ENCODE data around the gene TRMT1.
A peak's percentile ranks its signal among the peaks of the same experiment; 100 is the strongest.
"Not testable (repeated sequence)": the region's sequence is repeated elsewhere in the genome, so short reads cannot be mapped to it uniquely, and the experiment has no call there.

The TRMT1 gene

DNA sequence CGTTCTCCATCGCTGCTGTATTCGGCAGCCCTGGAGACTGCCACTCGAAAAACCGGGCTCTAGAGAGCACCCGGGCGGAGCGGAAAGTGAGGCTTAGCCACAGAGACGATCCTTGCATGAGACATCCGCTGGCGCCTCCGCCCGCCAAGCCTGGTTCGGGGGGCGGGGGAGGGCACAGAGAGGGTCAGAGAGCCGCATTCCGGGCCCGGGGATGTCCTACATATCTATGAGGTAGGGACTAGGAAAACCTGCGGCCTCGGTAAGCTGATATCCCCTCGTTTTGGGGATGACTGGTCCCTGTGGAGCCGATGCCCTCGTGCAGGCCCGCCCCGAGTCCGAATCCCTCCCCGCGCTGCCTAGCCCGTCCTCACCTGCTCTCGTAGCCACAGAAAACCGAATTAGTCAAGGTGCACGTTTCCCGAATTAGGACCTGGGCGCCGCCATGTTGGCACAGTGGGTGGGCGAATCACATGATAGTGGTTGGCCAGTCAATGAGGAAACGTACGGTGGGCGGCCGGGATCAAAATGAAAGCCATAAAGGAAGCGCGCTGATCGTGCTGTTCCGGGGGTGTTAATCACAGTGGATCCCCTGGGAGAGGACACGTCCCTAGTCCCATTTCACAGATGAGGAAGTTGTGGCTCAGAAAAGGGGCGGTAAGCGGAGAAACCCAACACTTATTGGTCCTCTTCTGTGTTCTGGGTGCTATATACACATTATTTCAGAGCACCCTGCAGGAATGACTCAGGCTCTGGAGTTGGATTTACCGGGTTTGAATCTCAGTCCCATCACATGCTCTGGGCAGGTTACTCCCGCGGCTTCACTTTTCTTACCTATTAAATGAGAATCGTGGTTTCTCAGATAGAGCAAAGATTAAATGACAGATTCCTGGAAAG, at the start of gene TRMT1:
TRMT1 (minus strand) TSS at position 459 of the 894 bp plus-strand sequence; CDS start at position 118, 341 bp downstream.
- peak; percentile 90 for DNase-seq (ENCODE audit: extremely low spot score)
- ChIA-PET CTCF (no interaction called here), POLR2A (interaction anchor here (1.9 kb wide), 1 partner anchor 34 kb away, joined by 11 read pairs; the partner anchor contains the start of genes IER2 and STX10)
- TF ChIP-seq SP1 (IDR thresholded peaks at IDR 0.05) (no peak), LEF1 (IDR thresholded peaks at IDR 0.05; ENCODE audit: borderline replicate concordance) (no peak), FOXA1 (IDR thresholded peaks at IDR 0.05) (no peak), NFRKB (IDR thresholded peaks at IDR 0.05) (peak; percentile 72), FOXK2 (IDR thresholded peaks at IDR 0.05) (no peak), L3MBTL2 (conservative IDR thresholded peaks at IDR 0.05) (no peak), CTBP1 (IDR thresholded peaks at IDR 0.05; ENCODE audit: borderline replicate concordance) (0 out of 2 replicates have a peak, but pooled peaks have one; percentile 43), TARDBP (IDR thresholded peaks at IDR 0.05) (no peak), SUZ12 (IDR thresholded peaks at IDR 0.05) (no peak), ZNF384 (IDR thresholded peaks at IDR 0.05) (no peak), ARNT (IDR thresholded peaks at IDR 0.05) (no peak; the same call in 1 of the 2 replicates), BHLHE40 (IDR thresholded peaks at IDR 0.05; ENCODE audit: borderline replicate concordance) (no peak), ELF4 (IDR thresholded peaks at IDR 0.05) (peak; percentile 62), FOXM1 (IDR thresholded peaks at IDR 0.05; ENCODE audit: borderline replicate concordance) (peak; percentile 78; the same call in 1 of the 2 replicates), HDGF (IDR thresholded peaks at IDR 0.05; ENCODE audit: borderline replicate concordance) (no peak)
- TF ChIP-seq, protein P1, sequence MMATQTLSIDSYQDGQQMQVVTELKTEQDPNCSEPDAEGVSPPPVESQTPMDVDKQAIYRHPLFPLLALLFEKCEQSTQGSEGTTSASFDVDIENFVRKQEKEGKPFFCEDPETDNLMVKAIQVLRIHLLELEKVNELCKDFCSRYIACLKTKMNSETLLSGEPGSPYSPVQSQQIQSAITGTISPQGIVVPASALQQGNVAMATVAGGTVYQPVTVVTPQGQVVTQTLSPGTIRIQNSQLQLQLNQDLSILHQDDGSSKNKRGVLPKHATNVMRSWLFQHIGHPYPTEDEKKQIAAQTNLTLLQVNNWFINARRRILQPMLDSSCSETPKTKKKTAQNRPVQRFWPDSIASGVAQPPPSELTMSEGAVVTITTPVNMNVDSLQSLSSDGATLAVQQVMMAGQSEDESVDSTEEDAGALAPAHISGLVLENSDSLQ (IDR thresholded peaks at IDR 0.05), result peak; percentile 75

DNA sequence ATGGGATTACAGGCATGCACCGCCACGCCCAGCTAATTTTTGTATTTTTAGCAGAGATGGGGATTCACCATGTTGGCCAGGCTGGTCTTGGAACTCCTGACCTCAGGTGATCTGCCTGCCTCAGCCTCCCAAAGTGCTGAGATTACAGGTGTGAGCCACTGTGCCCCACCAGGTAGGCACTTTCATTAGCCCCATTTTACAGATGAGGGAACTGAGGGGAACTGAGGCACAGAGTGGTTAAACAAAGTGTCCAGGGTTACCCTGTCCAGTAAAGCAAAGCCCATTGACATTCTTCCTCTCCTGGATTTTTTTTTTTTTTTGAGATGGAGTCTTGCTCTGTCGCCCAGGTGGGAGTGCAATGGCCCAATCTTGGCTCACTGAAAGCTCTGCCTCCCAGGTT, 49.6 kb upstream of the TRMT1 start:
- CTCF ChIA-PET; DNase-seq (ENCODE audit: extremely low spot score); POLR2A ChIA-PET: not testable (repeated sequence)

DNA sequence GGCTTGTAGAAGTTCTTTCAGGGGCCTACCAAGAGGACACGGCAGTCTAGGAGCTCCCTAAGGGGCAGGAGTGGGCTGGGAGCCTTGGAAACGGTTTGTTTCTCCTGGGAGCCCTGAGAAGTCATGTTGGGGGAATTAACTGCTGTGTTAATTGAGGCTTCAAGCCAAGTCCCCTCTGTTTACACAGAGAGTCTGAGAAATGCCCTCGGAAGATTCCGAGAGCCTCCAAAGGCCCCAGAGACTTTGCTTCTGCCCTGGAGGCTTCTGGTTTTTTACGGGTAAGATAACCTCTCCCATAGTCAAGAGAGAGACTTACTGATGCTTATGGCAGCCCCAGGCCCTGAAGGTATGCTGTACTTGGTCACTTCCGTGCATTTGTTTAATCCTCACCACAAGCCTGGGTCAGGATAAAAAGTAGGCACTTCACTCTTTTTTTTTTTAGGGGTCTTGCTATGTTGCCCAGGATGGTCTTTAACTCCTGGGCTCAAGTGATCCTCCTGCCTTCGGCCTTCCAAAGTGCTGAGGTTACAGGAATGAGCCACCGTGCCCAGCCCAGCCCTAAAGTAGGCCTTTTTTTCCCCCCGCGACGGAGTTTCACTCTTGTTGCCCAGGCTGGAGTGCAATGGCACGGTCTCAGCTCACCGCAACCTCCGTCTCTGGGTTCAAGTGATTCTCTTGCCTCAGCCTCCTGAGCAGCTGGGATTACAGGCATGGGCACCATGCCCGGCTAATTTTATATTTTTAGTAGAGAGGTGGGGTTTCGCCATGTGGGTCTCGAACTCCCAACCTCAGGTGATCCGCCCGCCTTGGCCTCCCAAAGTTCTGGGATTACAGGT, 48.8 kb upstream of the TRMT1 start:
- CTCF ChIA-PET, result interaction anchor here (0.6 to 0.7 kb wide), 2 partner anchors 8 to 556 kb away, joined by 3 read pairs; no protein-coding TSS in a partner anchor
- DNase-seq (ENCODE audit: extremely low spot score), result no peak
- POLR2A ChIA-PET, result interaction anchor here (0.8 to 5.0 kb wide), 3 partner anchors 9 to 13 kb away, joined by 4 to 66 read pairs (median 4); no protein-coding TSS in a partner anchor
- TF ChIP-seq SUZ12 (IDR thresholded peaks at IDR 0.05) (no peak), BHLHE40 (IDR thresholded peaks at IDR 0.05; ENCODE audit: borderline replicate concordance) (no peak), ZNF384 (IDR thresholded peaks at IDR 0.05) (no peak), FOXK2 (IDR thresholded peaks at IDR 0.05) (no peak), ELF4 (IDR thresholded peaks at IDR 0.05) (no peak), SP1 (IDR thresholded peaks at IDR 0.05) (no peak), TARDBP (IDR thresholded peaks at IDR 0.05) (no peak), NFRKB (IDR thresholded peaks at IDR 0.05) (no peak), L3MBTL2 (conservative IDR thresholded peaks at IDR 0.05) (no peak), FOXA1 (IDR thresholded peaks at IDR 0.05) (no peak), ARNT (IDR thresholded peaks at IDR 0.05) (no peak), CTBP1 (IDR thresholded peaks at IDR 0.05; ENCODE audit: borderline replicate concordance) (no peak), FOXM1 (IDR thresholded peaks at IDR 0.05; ENCODE audit: borderline replicate concordance) (no peak), HDGF (IDR thresholded peaks at IDR 0.05; ENCODE audit: borderline replicate concordance) (no peak), LEF1 (IDR thresholded peaks at IDR 0.05; ENCODE audit: borderline replicate concordance) (no peak)
- TF ChIP-seq, protein P1 (IDR thresholded peaks at IDR 0.05), result no peak

DNA sequence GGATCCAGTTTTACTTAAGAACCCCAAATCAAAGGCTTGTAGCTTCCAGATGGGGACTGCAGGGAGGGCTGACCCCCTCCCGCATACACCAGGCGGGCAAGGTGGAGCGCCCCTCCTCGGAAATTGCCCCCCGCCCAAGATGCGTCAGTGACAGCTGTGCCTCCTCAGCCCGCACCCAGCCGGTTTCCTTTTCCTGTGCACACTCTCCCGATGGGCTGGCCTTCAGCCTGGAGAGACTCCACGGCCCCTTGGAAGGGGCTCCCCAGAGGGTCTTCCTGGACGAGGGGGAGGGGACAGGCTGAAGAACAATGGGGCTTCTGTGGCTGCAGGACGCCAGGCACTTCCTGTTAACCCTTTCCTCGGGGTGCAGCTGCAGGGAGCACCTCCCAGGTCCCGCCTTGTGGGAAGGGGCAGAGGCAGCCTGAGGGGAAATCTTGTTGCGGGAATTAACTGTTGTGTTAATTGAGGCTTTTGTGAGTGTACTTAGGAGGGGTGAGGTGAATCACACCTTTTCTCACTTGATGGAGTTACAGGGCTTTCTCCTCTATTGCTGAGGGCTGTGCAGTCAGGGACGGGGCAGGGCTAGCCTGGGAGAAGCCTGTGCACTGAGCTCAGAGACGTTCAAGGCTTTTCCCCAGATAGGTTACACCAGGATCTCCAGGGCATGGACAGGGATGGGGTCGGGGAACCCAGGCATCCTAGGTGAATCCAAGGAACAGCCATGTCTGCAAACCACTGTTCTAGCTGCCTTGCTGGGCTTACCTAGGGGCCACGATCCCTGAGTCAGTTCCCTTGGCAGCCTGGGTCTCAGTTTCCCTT, 48.0 kb upstream of the TRMT1 start:
- DNase-seq (ENCODE audit: extremely low spot score), result peak; percentile 7
- CTCF ChIA-PET, result interaction anchor here (0.6 to 0.7 kb wide), 2 partner anchors 9 to 557 kb away, joined by 3 read pairs; no protein-coding TSS in a partner anchor
- POLR2A ChIA-PET, result interaction anchor here (0.8 to 5.0 kb wide), 6 partner anchors 8 to 47 kb away, joined by 3 to 66 read pairs (median 6); partner anchors contain the start of gene NACC1
- TF ChIP-seq BHLHE40 (IDR thresholded peaks at IDR 0.05; ENCODE audit: borderline replicate concordance), result no peak
- no peak for TF ChIP-seq FOXK2 (IDR thresholded peaks at IDR 0.05)
- no peak for TF ChIP-seq LEF1 (IDR thresholded peaks at IDR 0.05; ENCODE audit: borderline replicate concordance)
- peak; percentile 53 for TF ChIP-seq ELF4 (IDR thresholded peaks at IDR 0.05)
- TF ChIP-seq TARDBP (IDR thresholded peaks at IDR 0.05), result no peak

DNA sequence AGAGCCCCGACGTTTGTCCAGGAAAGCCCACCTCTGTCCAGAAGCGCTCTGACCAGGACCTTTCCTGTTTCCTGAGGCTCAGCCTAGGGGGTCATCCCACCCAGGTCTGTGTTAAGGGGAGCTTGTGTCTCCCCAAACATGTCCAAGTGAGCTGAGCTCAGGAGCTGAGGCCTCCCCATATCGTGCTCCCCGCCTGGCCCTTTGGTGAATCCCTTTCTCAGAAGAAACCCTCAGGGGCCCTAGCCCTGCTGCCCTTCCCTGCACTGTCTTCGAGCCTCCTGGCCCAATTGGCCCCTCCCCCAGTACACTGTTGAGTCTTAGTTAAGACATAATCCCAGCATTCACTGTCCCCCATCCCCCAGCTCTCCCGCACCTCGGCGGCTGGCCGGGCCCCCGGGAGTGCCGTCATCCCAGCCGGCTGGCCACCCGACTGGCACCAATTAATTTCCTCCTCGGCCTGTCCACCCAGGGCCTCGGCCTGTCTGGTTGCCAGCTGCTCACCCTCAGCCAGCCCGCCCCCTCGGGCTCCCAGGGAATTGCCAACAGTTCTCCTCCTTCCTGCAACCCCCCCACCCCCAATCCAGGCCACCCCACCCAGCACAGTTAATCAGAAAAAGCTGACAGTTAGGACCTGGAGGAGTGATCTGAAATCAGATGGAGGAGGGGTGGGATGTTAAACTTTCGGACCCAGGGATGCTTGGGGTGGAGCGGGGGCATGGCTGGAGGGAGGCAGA, 47.2 kb upstream of the TRMT1 start:
- DNase-seq (ENCODE audit: extremely low spot score), result no peak
- TF ChIP-seq, protein P1 (IDR thresholded peaks at IDR 0.05), result peak; percentile 60
- TF ChIP-seq SP1 (IDR thresholded peaks at IDR 0.05), result no peak
- CTCF ChIA-PET, result interaction anchor here (1.3 kb wide), 1 partner anchor 13 kb away, joined by 3 read pairs; the partner anchor contains the start of genes IER2 and STX10
- POLR2A ChIA-PET, result interaction anchor here (0.9 to 5.0 kb wide), 12 partner anchors 7 to 1350 kb away, joined by 3 to 66 read pairs (median 4); partner anchors contain the start of genes IER2, NACC1 and STX10
